GM12891 (cell line): ENCODE data around the gene RAC3.

Source experiments
- PAX5 ChIP-seq: IDR thresholded peaks from 2 replicates; pipeline ENCODE4 v1.6.1; 2011; ENCODE audit warnings: low read length, moderate library complexity, mild to moderate bottlenecking; ENCODE audit not compliant: insufficient read depth, severe bottlenecking
- POLR2A ChIP-seq: IDR thresholded peaks from 2 replicates; pipeline ENCODE4 v1.6.1; 2011; ENCODE audit warnings: low read depth, low read length, control low read depth
- POLR2AphosphoS5 ChIP-seq: IDR thresholded peaks from 2 replicates; pipeline ENCODE4 v1.6.1; 2011; ENCODE audit warnings: low read depth, low read length, control low read depth
- POU2F2 ChIP-seq: IDR thresholded peaks from 2 replicates; pipeline ENCODE4 v1.6.1; 2011; ENCODE audit warnings: low read depth, mild to moderate bottlenecking, control low read depth, low read length, moderate library complexity
- SPI1 ChIP-seq: IDR thresholded peaks from 2 replicates; pipeline ENCODE4 v1.6.1; 2011; ENCODE audit warnings: low read depth, low read length, control low read depth
- TAF1 ChIP-seq: IDR thresholded peaks from 2 replicates; pipeline ENCODE4 v1.6.1; 2011; ENCODE audit warnings: low read depth, low read length, control low read depth

GRCh38 chr17:81996232-81996756, 35.2 kb upstream of the RAC3 start:
- TF ChIP-seq TAF1 (no peak), POLR2A (no peak), SPI1 (no peak), POLR2AphosphoS5 (no peak), PAX5 (no peak), POU2F2 (no peak)
